GM21619 (cell line): ENCODE measurements around the gene COIL.

Source experiments
- ATAC-seq: cut with Tn5 transposase; IDR thresholded peaks from one replicate; pipeline ENCODE4 v1.9.1; 2021; ENCODE audit not compliant: unreplicated experiment

The COIL gene

DNA sequence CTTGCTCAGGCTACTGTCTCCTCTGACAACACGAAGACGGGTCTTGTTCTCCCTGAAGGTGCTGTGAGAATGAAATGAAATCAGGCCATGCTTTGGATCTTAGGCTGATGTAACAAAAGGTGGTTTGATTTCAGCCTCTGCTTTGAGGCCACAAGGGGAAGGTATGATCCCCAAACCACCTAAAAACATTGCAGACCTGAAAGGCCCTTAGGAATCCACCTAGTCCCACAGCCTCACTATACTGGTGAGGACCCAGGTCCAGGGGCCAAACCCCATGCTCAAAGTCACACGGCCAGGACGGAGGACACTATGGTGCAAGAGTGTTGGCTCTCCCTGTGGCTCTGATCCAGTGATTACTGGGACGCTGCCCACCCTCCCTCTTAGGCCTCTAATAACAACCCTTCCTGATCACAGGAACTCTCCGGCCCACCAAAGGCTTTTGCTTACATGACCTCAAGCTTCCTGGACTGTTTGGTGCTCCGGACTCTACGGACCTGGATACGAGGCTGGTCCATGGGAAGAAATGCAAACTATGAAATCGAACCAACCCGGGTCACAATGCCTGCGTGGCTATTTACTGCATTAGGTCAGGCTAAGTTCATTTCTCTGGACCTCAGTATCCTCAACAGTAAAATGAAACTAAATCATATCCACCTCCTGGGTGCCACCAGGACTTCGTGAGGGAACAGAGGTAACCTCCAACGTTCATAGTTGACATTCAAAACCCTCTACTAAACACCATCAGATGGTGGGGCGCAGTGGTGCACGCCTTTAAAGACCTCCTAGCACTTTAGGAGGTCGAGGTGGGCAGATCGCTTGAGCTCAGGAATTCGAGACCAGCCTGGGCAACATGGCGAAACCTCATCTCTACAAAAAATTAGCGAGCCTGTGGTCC, 48.5 kb downstream of the COIL start:
- no peak for ATAC-seq

- no peak for ATAC-seq
Measured at GRCh38 chr17:56910509-56911235, 50.2 kb downstream of the COIL start.

- no peak for ATAC-seq
Measured at GRCh38 chr17:56909742-56910508, 50.9 kb downstream of the COIL start.

- peak; percentile 87 for ATAC-seq
Measured at GRCh38 chr17:56908001-56908542, 52.8 kb downstream of the COIL start.

DNA sequence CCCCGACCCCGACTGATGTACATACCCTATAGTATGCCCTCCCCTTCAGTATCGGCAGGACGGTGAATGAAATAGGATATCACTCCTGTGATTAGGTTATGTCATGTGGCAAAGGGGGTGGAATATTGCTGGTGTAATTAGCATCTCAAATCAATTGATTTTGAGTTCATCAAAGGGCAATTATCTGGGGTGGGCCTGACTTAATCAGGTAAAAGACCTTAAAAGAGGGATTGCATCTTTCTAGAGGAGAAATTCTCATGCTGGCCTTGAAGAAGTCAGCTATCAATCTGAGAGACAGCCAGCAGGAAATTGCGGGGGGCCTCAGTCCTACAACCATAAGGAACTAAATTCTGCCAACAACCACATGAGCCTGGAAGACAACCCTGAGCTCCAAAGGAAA, 57.3 kb downstream of the COIL start:
- no peak for ATAC-seq

DNA sequence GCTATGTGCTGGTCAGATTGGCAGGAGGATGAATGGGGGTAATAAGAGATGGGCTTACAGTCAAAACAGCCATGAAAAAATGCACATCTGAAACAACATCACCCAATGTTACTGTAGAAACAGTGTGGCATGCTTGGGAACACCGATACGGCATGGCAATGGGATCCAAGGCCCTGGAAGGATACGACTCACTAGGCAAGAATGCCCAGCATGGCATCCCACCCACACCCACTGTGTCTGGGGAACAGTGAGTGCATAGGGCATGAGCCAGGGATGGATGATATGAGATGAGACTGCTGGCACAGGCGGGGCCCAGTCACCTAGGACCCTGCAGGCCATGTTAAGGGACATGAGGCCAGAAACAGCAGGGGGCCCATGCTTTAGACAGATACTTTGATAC, 58.5 kb downstream of the COIL start:
- ATAC-seq: no peak

DNA sequence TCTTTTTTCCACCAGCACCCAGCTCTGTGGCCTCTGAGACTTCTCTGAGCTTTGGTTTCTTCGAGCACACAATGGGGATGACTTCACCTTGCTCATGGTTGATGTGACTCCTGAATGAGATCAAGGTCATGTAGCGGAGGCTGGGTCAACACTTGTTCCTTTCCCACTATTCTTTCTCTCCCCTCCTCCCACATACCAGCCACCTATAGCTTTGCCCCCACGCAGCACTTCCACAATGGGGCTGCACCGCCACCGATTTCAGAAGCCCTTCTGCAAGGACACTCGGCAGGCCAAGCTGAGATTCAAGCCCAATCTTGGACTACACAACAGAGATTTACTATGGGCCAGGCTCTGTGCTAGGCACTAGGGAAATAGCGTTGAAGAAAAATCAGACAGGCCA, 61.4 kb downstream of the COIL start:
- ATAC-seq: no peak

DNA sequence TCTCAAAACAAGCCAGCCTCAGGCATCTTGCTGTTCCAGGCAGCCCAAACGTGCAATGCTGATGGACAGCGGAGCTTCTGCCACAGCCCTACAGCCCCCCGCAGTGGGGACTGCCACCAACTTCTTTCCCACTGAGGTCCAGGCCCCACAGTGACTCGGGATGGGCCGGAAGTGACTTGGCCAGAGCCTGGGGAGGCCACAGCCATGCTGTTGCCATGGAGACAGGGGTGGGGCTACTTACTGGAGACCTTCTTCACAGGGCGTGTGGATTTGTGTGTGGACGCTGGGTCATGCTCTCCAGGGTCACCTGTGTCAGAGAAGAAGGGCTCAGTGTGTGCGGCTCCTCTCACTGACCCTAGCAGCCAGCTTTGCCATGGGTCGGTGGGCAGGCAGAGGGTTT, 62.0 kb downstream of the COIL start:
- ATAC-seq: no peak

DNA sequence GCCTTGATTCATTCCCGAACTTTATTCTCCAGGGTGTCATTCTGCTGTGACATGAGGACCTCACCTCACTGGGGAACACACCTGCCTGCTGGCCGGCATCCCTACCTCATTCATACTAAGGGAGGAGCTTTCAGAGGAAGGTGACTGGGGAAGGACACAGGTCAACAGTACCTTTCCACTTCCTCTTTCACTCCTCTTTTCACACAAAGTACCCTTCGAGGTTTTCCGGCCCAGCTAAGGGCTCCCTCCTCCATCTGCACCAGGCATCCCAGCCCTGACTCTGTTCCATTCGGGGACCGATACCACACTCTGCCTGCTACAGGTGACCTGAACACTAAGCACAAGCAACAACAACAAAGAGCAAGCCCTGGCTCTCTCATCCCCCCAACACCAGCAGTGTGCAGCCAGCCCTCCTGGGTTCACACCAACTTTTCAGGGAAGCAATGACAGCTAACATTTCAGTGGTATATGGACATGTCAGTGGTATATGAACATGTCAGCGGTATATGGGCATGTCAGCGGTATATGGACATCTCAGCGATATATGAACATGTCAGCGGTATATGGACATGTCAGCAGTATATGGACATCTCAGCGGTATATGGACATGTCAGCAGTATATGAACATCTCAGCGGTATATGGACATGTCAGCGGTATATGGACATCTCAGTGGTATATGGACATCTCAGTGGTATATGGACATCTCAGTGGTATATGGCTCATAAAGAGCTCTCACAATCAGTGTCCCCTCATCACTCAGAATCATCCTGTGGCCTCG, 63.0 kb downstream of the COIL start:
- peak; percentile 54 for ATAC-seq

DNA sequence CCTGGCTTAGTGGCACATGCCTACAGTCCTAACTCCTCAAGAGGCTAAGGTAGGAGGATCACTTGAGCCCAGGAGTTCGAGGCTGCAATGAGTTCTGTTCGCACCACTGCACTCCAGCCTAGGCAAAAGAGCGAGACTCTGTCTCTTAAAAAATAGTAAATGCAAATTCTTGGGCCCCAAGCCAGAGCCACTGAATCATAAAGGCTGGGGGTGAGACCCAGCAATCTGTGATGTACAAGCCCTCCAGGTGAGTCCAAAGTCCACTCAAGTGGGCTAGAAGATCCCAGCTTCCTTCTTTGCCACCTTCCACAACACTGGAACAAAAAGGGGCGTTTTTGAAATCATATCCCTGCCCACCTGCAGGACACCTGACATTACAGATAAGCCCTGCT, 63.9 kb downstream of the COIL start:
- no peak for ATAC-seq

GRCh38 chr17:56896217-56896967, 64.5 kb downstream of the COIL start:
- no peak for ATAC-seq

DNA sequence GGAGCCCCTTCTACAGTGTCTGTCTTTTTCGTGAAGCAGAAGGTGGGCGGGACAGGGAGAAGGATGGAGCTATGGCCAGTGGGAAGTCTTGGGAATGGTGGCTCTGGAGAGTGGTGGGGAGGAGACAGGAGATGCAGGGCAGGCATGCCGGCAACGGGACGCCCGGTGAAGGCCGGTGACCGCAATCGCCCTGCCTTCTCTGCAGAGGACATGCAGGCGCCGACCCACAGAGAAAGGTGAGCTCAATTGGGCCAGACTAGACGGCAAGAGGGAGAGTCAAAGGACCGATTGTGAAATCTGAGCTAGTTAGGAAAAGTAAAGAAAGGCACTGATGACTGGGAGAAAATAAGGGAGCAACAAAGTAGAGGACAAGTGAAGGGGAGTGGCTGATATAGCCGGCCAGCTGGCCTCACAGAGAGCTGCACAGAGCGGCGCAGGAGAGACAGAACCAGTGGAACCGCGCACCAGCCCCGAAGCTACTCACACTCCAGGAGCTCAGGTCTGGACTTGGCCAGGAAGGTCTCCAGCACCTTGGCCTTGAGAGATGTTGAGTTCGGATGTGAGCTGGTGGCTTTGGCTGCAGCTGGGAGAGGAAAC, 65.9 kb downstream of the COIL start:
- ATAC-seq: no peak

DNA sequence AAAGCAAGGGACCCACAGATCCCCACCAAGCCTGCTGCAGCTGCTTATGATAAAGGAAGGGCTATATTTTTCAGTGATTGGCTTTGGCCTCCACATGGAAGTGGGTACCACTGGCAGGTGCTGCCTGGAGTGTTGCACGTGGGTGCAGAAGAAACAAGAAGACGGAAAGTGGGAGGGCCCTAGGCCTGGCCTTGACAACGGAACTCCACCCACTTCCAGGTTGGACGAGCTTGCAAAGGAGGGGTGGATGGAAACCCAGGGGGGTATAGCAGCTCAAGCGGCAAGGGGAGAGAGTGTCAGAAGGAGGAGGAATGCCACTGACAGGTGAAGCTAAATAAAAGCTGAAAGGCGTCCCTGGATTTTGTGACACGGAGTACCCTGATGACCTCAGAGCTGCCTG, 67.3 kb downstream of the COIL start:
- ATAC-seq: no peak

GRCh38 chr17:56892333-56892732, 68.5 kb downstream of the COIL start:
- ATAC-seq: no peak

DNA sequence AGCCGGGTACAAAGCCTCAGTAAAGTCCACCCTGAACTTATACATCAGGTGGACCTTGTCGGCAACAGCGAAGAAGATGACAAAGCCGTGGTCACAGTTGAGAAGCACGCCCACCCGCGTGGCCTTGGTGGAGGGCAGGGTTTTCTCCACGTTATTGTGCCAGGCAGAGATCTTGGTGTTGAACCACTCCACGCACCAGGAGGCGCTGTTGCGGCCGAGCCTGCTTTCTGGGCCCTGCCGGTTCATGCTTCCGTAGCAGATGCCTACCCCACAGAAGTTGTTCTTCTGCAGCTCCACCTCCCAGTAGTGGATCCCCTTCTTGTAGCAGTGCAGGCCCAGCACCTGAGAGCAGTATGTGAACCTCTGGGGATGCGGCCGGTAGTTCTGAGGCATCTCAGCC, 69.1 kb downstream of the COIL start:
- ATAC-seq: no peak

- ATAC-seq: no peak
Measured at GRCh38 chr17:56890906-56891674, 69.8 kb downstream of the COIL start.

DNA sequence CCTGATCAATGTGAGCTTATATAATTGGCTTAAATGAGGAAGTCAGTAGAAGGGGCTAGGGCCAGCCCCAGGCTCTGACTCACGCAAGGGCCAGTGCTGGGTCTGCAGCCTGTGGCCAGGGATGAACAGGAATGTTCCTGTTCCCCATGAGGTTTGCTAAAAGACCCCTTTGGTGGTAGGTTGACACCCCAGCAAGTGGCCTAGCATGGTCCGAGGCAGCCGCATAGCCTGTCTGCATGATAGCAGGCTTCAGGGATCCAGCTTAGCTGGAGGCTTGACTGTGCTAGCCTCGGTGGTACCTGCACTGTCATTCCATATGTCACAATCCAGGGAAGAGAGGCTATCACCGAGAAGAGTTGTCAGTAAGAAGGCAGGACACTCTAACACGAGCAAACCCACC, 70.5 kb downstream of the COIL start:
- ATAC-seq: no peak
